OCI-LY1 (cell line): Measurements from ENCODE around the gene ERH.

Experiments
- CTCF ChIP-seq: fragments of 200-600 bp; sonication (generic), shearing (Covaris generic); IDR thresholded peaks from 2 replicates; pipeline ENCODE4 v1.5.1; 2017; ENCODE audit warnings: mild to moderate bottlenecking, antibody characterized with exemption, low read length, moderate library complexity, mixed read lengths
- EZH2 ChIP-seq: fragments of 200-600 bp; sonication (generic), shearing (Covaris generic); IDR thresholded peaks from 2 replicates; pipeline ENCODE4 v1.8.0; 2017; ENCODE audit warnings: borderline replicate concordance, mixed run types, mild to moderate bottlenecking, antibody characterized with exemption, low read length, moderate library complexity, mixed read lengths

GRCh38 chr14:69331206-69331605, 66.9 kb downstream of the ERH start:
- no peak for TF ChIP-seq CTCF
- no peak for TF ChIP-seq EZH2
